Fibroblast of mammary gland (primary cell): ENCODE results near the gene RASL10B.
"Not testable (repeated sequence)": the region's sequence is repeated elsewhere in the genome, so short reads cannot be mapped to it uniquely, and the experiment has no call there.

Experiments used
- DNase-seq: peaks from one replicate; pipeline ENCODE4 v3.0.0-alpha.2; 2010; ENCODE audit warnings: low read depth
- H3K4me3 ChIP-seq: 2 replicates; pipeline ENCODE4 v1.5.1; 2011; ENCODE audit warnings: low read depth, mild to moderate bottlenecking, low read length, moderate library complexity; ENCODE audit not compliant: control insufficient read depth
- TF ChIP-seq, protein P1 (sequence below): conservative IDR thresholded peaks from 2 replicates; pipeline ENCODE4 v1.5.1; 2011; ENCODE audit warnings: low read depth, low read length, inconsistent platforms; ENCODE audit not compliant: control insufficient read depth, insufficient read depth

RASL10B gene

GRCh38 chr17:35749560-35750412 lies 18.3 kb downstream of the RASL10B start:
- DNase-seq: no peak
- H3K4me3 ChIP-seq: no peak overlapping the region
- TF ChIP-seq, protein P1, sequence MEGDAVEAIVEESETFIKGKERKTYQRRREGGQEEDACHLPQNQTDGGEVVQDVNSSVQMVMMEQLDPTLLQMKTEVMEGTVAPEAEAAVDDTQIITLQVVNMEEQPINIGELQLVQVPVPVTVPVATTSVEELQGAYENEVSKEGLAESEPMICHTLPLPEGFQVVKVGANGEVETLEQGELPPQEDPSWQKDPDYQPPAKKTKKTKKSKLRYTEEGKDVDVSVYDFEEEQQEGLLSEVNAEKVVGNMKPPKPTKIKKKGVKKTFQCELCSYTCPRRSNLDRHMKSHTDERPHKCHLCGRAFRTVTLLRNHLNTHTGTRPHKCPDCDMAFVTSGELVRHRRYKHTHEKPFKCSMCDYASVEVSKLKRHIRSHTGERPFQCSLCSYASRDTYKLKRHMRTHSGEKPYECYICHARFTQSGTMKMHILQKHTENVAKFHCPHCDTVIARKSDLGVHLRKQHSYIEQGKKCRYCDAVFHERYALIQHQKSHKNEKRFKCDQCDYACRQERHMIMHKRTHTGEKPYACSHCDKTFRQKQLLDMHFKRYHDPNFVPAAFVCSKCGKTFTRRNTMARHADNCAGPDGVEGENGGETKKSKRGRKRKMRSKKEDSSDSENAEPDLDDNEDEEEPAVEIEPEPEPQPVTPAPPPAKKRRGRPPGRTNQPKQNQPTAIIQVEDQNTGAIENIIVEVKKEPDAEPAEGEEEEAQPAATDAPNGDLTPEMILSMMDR: no peak

- no peak for DNase-seq
- no peak overlapping the region for H3K4me3 ChIP-seq
- TF ChIP-seq, protein P1: no peak
These were observed 19.3 kb downstream of the RASL10B start for GRCh38 chr17:35750526-35751395.

DNA sequence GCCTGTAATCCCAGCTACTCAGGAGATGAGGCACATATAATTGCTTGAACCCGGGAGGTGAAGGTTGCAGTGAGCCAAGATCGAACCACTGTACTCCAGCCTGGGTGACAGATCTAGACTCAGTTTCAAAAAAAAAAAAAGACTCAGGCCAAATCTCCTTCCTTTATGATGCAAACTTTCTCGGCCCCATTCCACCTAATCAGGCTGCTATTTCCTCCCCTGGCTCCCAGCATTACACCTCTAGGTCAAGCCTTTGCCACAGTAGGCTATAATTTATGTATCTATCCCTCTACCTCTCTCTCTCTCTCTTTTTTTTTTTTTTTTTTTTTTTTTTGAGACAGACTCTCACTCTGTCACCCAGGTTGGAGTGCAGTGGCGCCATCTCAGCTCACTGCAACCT lies 20.1 kb downstream of the RASL10B start:
- DNase-seq: not testable (repeated sequence)

DNA sequence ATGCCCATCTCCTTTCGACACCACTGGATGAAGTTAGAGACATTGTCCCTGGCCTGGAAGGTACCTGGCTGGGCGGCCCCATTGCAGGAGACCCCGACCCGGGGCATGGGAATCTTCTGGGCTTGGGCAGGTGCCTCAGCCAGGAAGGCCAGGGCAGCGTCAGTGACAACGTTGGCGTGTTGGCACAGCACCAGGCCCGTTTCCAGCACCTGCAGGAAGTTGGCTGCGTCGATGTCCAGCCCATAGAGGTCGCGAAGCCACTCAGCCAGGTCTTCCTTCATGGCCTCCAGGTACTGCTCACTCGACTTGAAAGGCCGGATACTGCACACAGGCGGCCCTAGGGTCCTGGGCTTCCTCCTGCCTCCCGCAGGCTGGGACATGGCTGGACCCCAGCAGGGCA lies 21.0 kb downstream of the RASL10B start:
- no peak overlapping the region for H3K4me3 ChIP-seq
- no peak for DNase-seq

More for the DNA sequence above, 20.1 kb downstream of the RASL10B start:
- H3K4me3 ChIP-seq: not testable (repeated sequence)

DNA sequence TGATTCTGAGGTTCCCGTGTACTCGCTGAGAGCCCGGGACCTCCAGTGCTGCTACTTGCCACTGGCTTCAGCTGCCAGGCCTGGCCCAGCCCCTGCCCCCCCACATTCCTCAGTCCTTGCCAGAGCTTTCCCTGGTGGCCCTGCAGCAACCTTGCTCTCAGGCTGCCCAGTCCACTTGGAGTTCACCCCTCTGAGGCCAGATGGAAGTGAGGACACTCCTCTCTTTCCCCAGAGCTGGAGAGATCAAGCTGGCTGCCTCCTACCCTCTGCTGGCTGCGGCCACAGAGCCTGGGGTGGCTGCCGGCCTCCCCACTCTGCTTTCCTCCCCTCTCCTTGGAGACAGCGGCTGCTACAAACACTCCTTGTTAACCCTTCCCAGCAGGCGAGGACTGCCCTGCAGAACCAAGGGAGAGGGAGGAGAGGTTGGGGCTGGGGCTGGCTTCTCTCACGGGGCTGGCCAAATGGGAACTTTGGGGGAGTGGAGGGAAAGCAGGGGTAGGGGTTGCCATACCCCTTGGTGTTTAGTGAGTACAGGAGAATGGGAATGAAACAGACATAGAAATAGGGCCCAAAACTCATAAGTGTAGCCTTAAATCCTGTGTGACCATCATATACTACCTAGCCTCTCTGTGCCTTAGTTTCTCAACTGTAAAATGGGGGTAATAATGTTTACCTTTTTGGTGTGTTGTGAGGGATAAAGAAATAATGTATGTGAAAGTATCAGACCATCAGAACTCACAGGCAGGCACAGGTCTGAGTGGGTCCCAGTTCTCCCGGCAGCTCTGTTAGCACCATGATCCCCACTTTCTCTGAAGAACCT lies 21.7 kb downstream of the RASL10B start, which contains the start of gene GAS2L2:
Gene GAS2L2 (minus strand): TSS at position 295 of the 820 bp plus-strand sequence. CDS start 389 bp downstream, outside the sequence.
- DNase-seq: no peak
- H3K4me3 ChIP-seq: no peak within 1 kb of the TSS
- TF ChIP-seq, protein P1: no peak

More for the DNA sequence above, 21.0 kb downstream of the RASL10B start:
- TF ChIP-seq, protein P1: no peak

GRCh38 chr17:35757243-35757642 lies 25.8 kb downstream of the RASL10B start:
- TF ChIP-seq, protein P1: no peak
- no peak for DNase-seq
- no peak overlapping the region for H3K4me3 ChIP-seq

- TF ChIP-seq, protein P1: no peak
- H3K4me3 ChIP-seq: no peak within 1 kb of the TSS
- DNase-seq: no peak
These were observed 29.1 kb downstream of the RASL10B start, which contains the start of gene C17orf50 for GRCh38 chr17:35760587-35760986. TSS of gene C17orf50 (plus strand) at chr17:35760887. CDS start at chr17:35760942, 55 bp downstream.
